SKM-1 (cell line): ENCODE data around the gene CTIF.
"Not testable (repeated sequence)": the region's sequence is repeated elsewhere in the genome, so short reads cannot be mapped to it uniquely, and the experiment has no call there.

Experiments used
- DNase-seq: peaks from one replicate; lab custom pipeline; 2025; ENCODE audit not compliant: unreplicated experiment; lab: John Stamatoyannopoulos, UW

Gene CTIF

GRCh38 chr18:48857023-48857694, 318.3 kb downstream of the CTIF start:
- no peak for DNase-seq

- DNase-seq, result no peak
Observed at GRCh38 chr18:48858676-48859075, 319.8 kb downstream of the CTIF start.

- DNase-seq, result no peak
Observed at GRCh38 chr18:48859311-48860268, 320.8 kb downstream of the CTIF start.

- no peak for DNase-seq
Observed at GRCh38 chr18:48860269-48861180, 321.7 kb downstream of the CTIF start.

GRCh38 chr18:48861181-48861708, 322.4 kb downstream of the CTIF start:
- DNase-seq, result no peak

GRCh38 chr18:48862132-48862531, 323.3 kb downstream of the CTIF start:
- no peak for DNase-seq

GRCh38 chr18:48862678-48863270, 323.9 kb downstream of the CTIF start:
- no peak for DNase-seq

- no peak for DNase-seq
Observed at GRCh38 chr18:48863432-48864065, 324.7 kb downstream of the CTIF start.

- DNase-seq, result no peak
Observed at GRCh38 chr18:48864876-48865275, 326.0 kb downstream of the CTIF start.

- DNase-seq, result no peak
Observed at GRCh38 chr18:48866028-48866733, 327.4 kb downstream of the CTIF start.

GRCh38 chr18:48866856-48867255, 328.0 kb downstream of the CTIF start:
- no peak for DNase-seq

GRCh38 chr18:48867978-48868377, 329.1 kb downstream of the CTIF start:
- DNase-seq, result no peak

GRCh38 chr18:48868468-48869466, 329.9 kb downstream of the CTIF start:
- no peak for DNase-seq

GRCh38 chr18:48869591-48869990, 330.8 kb downstream of the CTIF start:
- DNase-seq, result no peak

GRCh38 chr18:48870926-48871325, 332.1 kb downstream of the CTIF start:
- DNase-seq, result not testable (repeated sequence)

GRCh38 chr18:48871391-48872166, 332.7 kb downstream of the CTIF start:
- DNase-seq, result no peak
